NCI-H146 (cell line): ENCODE data around the gene AP1M1.

Experiments
- DNase-seq: peaks from one replicate; lab custom pipeline; 2025; lab: John Stamatoyannopoulos, UW

Gene AP1M1

GRCh38 chr19:16232127-16232526, 34.4 kb downstream of the AP1M1 start:
- no peak for DNase-seq

GRCh38 chr19:16232568-16232967, 34.9 kb downstream of the AP1M1 start:
- DNase-seq, result no peak

DNA sequence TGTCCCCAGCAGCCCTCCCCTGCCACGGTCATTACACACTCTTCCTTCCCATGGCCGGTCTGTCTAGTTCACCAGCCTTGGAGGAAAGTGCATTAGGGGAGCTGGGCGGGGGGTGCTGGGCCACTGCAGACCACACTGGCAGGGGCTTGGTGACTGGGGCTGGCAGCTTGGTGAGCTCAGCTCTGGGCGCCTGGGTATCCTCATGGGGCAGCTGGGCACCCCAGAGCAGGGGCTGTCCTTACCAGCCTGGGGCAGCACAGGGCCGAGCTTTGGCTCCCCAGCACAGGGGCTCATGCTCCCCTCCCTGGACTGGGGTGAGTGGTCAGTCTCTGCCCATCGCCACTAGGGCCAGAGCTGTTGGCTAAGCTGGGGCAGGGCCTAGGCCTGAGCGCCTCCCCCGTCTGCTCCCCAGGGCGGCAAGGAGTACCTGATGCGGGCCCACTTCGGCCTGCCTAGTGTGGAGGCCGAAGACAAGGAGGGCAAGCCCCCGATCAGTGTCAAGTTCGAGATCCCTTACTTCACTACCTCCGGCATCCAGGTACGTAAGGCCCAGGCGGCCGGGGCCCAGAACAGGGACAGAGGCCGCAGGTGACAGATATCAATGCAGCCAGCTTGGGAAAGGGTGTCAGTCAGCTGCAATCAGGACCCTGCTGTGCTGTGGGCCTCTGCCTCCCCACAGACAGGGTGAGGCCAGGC, 35.5 kb downstream of the AP1M1 start:
- no peak for DNase-seq

GRCh38 chr19:16233836-16234551, 36.3 kb downstream of the AP1M1 start:
- no peak for DNase-seq

GRCh38 chr19:16234552-16235445, 37.1 kb downstream of the AP1M1 start:
- no peak for DNase-seq

DNA sequence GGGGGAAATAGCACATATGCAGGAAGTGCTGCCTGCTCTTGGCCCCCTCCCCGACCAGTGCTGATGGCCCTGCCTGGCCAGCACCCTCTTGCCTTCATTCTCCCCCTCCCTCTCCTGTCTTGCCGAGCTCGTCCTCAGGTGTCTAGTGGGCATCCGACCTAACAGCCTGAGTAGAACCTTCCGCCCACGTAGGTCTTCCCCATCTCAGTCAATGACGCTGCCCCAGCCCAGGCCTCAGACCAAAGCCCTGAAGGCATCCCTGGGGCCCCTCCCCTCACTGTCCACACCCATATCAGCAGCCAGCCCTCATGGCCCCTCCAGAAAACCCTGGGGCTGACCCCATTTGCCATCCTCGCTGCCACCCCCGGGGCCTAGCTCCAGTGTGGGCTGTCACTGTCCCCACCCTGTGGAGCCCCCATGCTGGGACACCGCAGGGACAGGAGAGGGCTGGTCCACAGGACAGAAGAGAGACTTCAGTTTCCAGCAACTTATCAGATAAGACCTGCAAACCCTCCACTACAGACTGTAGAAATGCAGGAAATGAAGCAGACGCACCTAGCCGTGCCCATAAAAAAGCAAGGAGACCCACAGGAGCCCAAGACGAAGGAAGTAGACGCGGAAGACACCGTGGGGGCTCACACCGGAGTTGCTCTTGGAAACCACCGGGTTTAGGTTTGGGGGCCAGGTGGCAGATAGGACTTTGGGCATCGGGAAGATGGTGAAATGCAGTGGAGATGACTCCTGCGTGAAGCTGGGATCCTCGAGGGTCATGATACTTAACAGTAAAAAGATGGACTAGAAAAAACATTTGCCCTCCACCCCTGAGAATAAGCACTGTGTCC, 38.3 kb downstream of the AP1M1 start:
- no peak for DNase-seq

- no peak for DNase-seq
Measured at GRCh38 chr19:16244091-16244490, 46.4 kb downstream of the AP1M1 start.

DNA sequence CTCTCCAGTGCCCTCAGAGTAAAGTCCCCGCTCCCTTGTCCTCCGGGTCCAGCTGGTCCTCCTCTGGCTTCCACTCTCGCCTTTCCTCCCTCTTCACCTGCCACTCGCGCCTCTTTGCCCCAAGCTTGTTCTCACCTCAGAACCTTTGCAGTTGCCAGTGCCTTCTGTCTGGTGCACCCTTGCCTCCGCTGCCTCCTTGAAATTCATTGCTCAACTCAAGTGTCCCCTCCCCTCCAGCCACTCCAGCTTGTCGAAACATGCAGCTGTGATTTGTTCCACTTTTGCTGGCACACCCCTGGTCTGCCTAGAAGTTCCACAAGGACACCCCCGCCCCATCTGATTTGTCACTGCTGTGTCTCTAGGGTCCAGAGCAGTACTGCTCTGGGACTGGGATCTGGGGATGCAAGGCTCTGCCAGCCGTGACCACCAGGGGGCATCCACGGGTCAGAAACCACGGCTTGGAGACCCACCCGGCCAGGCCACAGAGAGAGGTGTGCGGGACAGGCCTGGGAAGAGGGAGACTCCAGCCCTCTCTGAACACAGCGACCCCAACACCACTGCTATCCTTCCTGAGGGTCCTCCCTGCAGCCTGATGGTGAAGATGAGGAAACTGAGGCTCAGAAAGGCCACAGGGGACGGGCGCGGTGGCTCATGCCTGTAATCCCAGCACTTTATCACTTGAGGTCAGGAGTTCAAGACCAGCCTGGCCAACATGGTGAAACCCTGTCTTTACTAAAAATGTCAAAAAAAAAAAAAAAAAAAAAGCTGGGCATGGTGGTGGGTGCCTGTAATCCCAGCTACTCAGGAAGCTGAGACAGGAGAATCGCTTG, 49.9 kb downstream of the AP1M1 start:
- DNase-seq, result peak; percentile 70

DNA sequence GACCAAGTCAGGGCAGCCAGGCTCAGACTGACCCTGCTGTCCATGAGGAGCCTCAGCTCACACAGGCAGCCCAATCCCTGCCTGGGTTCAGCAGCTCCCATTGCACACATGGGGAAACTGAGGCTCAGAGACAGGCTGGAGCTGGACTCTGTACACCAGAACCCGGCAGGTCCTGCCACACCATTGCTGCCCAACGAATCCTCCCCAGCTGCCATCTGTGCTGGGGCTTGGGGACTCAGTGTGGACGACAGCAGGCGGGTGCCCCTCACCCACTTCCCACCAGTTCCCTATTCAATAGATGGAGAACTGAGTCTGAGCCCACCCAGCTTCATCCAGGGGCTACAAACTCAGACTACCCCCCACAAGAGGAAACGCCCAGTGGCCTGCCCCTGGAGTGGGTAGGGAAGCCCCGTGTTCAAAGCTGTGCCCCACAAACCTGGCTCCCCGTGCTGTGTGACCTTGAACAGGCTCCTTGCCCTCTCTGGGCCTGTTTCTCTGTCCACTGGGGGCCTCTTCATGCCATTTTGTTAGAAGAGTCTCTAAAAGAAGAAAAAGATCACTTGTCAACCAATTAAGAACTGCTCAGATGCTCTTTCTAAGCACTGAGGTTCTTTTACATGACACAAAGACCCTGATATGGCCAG, 50.8 kb downstream of the AP1M1 start:
- no peak for DNase-seq

DNA sequence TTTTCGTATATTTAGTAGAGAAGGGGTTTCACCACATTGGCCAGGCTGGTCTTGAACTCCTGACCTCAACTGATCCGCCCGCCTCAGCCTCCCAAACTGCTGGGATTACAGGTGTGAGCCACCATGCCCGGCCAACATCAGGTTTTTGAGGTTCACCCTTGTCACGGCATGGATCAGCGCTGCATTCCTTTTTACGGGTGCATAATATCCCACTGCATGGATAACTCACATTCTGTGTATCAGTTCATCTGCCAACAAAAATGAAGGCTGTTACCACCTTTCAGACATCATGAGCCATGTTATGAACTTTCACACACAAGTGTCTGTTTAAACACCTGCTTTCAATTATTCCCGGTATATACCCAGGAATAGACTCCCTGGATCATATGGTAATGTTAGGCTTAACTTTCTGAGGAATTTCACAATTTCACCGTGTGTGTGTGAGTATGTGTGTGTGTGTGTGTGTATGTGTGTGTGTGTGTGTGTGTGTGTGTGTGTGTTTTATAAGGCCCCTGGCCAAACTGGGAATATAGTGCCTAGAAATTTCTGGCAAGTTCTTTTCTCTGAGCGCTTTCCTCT, 52.2 kb downstream of the AP1M1 start:
- no peak for DNase-seq

GRCh38 chr19:16252459-16253205, 54.9 kb downstream of the AP1M1 start:
- DNase-seq, result no peak

DNA sequence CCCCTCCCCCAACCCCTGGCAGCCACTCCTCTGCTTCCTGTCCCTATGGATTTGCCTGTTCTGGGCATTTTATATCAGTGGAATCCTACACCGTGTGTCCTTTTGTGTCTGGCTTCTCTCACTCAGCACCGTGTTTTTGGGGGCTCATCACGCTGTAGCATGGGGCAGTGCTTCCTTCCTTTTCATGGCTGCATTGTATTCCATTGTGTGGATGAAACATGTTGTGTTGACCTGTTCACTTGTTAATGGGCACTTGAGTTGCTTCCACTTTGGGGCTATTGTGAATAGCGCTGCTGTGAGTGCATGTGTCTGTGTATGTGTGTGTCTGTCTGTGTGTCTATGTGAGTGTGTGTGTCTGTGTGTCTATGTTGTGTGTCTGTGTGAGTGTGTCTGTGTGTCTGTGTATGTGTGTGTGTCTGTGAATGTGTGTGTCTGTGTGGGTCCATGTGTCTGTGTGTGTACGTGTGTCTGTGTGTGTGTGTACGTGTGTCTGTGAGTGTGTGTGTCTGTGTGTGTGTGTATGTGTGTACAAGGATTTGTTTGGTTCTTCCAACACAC, 57.2 kb downstream of the AP1M1 start:
- DNase-seq, result no peak

DNA sequence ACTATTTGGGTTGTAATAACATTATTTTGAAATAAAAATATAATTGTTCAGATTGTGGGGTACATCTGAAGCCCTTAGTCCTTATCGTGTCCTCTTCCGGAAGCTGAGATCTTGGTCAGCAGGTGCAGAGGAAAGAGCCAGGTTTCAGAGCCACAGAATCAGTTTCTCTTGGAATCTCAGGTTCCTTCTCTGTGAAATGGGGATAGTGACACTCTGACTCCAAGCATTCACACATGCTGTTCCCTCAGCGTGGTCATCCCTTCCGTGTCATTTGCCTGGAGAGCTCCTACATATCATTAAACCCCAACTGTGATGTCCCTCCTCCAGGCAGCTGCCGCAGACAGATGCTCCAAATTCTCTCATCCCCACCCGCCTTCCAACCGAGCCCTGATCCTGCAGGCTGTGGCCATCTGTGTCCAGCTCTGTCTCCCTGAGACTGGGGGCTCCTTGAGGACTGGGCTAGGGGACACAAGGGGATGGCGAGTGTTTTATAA, 59.8 kb downstream of the AP1M1 start:
- no peak for DNase-seq

DNA sequence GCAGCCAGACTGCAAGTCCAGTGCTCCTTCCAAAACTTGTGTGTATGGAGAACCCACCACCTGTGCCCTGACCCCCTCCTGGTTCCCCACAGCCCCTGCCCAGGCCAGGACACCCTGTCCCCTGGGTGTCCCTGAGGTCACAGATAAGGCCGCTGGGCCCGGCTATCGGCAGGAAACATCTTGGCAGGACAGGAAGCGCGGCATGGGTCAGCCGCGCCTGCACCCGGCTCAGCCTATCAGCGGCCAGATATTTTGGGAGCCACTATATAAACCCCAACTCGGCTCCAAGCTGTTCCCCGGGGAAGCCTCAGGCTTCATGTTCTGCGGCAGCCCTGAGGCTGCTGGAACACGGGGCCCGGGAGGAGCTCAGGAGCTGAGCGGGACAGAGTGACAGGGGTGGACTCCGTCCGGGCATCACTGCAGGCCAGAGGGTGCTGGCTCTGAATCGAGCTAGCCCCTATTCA, 60.8 kb downstream of the AP1M1 start:
- DNase-seq, result no peak

DNA sequence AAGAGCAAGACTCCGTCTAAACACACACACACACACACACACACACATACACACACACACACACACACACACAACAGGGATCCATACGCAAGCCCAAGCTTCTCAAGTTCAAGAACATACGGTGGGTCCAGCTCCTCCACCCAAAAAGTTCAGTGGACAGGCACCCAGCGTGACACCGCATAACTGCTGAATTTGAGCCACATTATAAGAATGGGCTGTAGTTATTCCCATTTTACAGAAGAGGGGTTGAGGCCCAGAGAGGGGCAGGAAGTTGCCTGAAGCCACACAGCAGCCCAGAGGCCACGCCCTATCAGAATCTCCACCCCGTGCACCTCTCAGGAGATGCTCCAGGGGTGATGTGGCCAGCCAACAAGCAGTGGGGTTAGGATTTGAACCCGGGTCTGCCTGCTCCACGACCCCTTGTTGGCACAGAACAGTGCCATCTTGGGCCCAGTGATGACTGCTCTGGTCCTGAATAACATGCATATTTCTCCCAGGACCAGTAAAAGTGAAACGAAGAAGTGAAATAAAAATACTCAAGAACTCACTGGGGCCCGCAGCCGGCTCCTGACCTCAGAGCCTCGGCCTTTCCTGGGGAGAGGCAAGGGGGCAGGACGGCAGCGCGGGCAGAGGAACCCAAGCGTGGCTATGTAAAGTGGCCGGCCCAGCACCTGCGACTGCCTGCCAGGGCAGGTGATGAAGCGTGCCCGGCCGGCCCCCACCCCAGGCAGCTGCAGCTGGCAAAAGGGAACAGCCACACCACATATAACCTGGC, 61.9 kb downstream of the AP1M1 start:
- DNase-seq, result peak; percentile 28

DNA sequence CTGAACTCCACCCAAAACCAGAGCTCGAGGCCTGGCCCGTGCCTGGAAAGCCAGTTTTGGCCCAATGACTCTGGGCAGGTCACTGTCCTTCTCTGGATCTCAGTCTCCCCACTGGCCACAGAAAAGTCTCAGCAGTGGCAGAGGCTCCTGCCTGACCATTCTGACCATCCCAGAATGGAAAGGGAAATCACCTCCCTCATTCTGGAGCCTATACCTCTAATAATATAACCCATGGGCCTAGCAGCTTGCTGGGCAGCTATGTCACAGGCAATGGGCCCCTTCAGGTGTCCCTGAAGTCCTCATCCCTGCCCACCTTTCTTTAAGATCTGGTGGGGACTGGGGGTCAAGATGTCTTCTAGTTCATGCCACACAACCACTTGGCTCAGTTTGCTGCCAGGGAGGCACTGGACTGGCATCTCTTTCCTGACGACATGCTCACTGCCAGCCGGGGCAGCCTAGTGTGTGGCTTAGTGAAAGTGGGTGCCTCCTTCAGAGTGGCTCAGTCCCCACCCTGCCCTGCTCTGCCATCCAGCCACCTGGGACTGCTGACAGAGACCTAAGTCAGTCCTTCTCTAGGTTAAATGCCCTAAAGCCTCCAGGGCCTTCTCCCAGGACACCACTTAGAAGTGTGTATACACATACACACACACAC, 62.6 kb downstream of the AP1M1 start:
- DNase-seq, result no peak

- no peak for DNase-seq
Measured at GRCh38 chr19:16260812-16261161, 63.1 kb downstream of the AP1M1 start.
